Embryonic facial prominence (tissue), 1 donor: Measurements from ENCODE around the gene CHST7.

Experiments used
- DNase-seq: peaks from one replicate; pipeline ENCODE4 v3.0.0-alpha.2; 2016; ENCODE audit errors: extremely low spot score

Gene CHST7

DNA sequence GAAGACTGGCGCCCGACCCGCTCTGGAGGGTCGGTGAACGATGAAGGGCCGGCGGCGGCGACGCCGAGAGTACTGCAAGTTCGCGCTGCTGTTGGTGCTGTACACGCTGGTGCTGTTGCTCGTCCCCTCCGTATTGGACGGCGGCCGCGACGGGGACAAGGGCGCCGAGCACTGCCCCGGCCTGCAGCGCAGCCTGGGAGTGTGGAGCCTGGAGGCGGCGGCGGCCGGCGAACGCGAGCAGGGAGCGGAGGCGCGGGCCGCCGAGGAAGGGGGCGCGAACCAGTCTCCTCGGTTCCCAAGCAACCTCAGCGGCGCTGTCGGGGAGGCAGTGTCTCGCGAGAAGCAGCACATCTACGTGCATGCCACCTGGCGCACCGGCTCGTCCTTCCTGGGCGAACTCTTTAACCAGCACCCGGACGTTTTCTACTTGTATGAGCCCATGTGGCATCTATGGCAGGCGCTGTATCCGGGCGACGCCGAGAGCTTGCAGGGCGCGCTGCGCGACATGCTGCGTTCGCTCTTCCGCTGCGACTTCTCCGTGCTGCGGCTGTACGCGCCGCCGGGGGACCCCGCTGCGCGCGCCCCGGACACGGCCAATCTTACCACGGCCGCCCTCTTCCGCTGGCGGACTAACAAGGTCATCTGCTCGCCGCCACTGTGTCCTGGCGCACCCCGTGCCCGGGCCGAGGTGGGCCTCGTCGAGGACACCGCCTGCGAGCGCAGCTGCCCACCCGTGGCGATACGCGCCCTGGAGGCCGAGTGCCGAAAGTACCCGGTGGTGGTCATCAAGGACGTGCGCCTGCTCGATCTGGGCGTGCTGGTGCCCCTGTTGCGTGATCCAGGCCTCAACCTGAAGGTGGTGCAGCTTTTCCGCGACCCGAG, 568 bp downstream of the CHST7 start:
- no peak for DNase-seq

DNA sequence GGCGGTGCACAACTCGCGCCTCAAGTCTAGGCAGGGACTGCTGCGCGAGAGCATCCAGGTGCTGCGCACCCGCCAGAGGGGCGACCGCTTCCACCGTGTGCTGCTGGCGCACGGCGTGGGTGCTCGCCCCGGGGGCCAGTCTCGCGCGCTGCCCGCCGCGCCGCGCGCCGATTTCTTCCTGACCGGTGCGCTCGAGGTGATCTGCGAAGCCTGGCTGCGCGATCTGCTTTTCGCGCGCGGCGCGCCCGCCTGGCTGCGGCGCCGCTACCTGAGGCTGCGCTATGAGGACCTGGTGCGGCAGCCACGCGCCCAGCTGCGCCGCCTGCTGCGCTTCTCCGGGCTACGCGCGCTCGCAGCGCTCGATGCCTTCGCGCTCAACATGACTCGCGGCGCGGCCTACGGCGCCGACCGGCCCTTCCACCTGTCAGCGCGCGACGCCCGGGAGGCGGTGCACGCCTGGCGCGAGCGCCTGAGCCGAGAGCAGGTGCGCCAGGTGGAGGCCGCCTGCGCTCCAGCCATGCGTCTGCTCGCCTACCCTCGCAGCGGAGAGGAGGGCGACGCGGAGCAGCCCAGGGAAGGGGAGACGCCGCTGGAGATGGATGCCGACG, 1.3 kb downstream of the CHST7 start:
- DNase-seq, result no peak

DNA sequence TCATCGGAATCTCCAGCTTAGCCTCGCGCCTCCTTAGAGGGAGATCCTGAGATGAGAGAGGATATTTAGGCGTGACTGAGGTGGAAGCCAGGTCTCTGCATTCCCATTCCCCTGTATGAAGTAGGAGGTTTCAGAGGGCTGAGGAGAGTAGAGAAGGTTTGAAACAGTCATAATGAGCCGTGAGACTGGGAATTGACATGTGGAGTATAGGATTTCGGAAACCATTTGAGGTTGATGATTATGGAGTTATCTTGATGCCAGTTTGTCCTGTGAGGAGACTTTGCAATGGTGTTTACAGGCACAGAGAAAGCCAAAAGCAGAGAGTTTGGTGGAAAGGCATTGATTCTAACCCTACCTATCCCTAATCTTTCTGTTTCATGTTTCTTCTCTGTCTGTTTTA, 2.0 kb downstream of the CHST7 start:
- no peak for DNase-seq

DNA sequence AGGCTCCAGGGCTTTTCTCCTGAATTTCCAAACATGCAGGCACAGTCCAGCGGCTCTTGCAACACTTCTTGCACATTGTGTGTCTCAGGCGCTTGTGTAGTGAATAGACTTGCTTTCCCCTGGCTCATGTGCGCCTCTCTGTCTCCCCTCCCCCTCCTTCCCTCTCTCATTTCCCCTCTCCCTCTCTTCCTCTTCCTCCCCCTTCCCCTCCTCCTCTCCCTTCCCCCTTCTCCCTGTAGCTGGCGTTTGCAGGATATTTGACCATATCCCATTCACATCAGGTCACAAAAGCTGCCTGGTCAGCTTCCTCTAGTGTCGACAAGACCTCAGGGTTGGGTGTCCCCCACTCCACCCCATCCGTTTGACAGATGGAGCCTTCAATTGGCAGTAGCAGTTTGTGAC, 2.4 kb downstream of the CHST7 start:
- DNase-seq, result no peak

DNA sequence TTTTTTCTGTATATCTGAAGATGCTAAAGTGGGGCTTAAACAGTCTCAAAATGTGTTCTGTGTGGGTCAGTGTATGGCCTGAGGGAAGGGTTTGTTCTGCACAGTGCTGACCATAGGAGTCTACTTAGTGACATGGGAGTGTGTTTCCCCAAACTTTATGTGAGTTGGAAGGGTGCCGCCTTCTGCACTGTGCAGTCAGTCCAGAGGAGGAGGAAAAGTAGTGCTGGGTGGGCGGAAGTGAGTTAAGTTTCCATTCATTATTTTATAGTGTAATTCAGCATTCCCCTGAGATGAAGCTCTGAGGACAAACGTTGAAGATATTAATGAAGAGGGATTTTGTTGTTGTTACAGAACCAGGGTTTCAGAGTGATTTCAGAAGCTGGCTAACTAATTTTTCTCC, 2.9 kb downstream of the CHST7 start:
- DNase-seq, result no peak

DNA sequence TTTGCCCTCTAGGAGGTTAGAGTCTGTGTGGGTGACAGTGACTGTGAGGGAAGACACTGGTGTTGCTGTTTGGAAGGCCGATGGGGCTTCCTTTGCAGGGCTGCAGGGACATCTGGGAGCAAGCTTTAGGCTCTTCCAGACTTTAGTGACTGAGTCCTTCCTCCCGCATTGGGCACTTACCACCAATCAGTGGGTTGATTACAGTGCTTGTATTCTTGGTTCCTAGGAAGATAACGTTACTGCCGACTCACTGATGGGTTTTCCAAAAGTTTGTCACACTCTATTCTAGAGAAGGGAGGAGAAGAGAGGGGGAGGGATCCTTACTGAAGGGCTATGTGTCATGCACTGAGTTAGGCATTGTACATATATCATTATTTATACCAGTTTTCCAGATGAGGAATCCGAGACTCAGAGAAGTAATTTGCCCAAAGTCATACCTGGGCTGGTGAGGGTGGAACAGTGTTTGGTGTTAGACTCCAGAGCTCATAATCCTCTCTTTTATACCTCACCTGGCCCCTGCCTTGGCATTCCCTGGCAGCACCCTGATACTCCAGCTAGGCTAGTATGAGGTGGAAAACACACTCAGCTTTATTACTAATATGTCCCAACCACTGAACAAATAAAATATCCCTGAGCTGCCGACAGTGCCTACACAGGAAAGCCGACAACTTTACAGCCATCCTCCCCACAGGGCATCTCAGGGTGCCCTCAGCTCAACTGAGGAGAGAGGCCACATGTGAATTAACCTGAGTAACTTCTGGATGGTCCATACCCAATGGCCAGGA, 3.8 kb downstream of the CHST7 start:
- DNase-seq, result no peak

GRCh38 chrX:46579250-46579649, 5.7 kb downstream of the CHST7 start:
- DNase-seq, result no peak

GRCh38 chrX:46580613-46581012, 7.0 kb downstream of the CHST7 start:
- no peak for DNase-seq

DNA sequence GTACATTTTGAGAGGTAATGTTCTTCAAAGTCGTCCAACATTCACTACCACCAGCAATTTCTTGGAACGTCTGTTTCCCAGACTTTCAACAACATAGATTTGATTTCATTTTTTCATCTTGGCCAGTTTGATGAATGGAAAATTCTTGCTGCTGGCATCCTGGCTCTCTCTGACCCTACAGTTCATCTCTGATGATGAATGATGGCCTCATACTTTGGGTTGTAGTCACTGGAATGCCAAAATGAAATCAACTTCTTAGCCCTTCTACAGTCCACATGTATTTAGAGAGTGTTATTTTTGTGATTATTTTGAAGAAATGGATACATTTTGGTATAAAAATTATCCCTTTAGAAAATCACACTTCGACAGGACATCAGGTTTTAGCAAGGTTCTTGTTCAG, 8.8 kb downstream of the CHST7 start:
- DNase-seq, result no peak

GRCh38 chrX:46582966-46583365, 9.4 kb downstream of the CHST7 start:
- no peak for DNase-seq

DNA sequence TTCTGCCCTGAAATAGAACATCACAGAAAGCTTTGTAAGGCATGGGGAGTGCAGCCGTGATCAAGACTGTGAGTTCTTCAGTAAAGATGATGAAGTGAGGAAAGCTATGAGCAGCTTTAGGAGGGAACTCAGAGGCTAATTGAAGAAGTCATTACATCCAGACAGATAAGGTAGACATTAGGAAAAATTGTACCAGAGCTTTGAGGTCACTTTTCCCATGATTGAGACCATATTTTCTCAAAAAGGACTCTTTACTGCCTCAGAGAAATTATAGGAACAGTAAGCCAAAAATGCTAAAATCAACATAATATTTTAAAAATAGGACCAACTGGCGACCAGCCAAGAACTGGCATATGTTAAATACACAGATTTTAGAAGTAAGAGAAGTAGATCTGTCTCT, 11.2 kb downstream of the CHST7 start:
- no peak for DNase-seq

GRCh38 chrX:46587158-46587557, 13.6 kb downstream of the CHST7 start:
- DNase-seq, result no peak

DNA sequence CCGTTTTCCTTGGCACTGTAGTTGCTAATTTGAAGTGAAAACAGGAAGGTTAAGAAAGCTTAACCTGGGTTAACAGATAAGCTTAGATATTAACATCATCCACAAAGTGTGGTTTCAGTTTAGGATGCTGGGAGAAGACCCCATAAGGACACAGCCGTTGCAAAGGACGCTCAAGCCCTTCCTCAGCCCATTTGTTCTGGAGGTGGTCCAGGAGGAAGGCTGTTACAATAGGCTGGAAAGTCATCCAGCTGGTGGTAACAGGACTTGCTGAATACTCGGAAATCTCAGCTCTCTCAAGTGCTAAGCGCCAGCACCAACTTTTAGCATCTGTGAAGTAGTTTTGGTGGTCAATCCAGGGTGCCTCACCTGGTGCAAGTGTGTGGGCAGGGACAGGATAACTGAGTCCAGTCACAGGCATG, 14.2 kb downstream of the CHST7 start:
- no peak for DNase-seq

- no peak for DNase-seq
Measured at GRCh38 chrX:46588263-46588662, 14.7 kb downstream of the CHST7 start.

GRCh38 chrX:46589977-46590723, 16.6 kb downstream of the CHST7 start:
- DNase-seq, result no peak

GRCh38 chrX:46595084-46595483, 21.5 kb downstream of the CHST7 start:
- no peak for DNase-seq

GRCh38 chrX:46597208-46597607, 23.6 kb downstream of the CHST7 start:
- DNase-seq, result no peak

- no peak for DNase-seq
Measured at GRCh38 chrX:46597771-46598170, 24.2 kb downstream of the CHST7 start.

- DNase-seq, result no peak
Measured at GRCh38 chrX:46599051-46599560, 25.5 kb downstream of the CHST7 start.

GRCh38 chrX:46601283-46601682, 27.7 kb downstream of the CHST7 start:
- no peak for DNase-seq

DNA sequence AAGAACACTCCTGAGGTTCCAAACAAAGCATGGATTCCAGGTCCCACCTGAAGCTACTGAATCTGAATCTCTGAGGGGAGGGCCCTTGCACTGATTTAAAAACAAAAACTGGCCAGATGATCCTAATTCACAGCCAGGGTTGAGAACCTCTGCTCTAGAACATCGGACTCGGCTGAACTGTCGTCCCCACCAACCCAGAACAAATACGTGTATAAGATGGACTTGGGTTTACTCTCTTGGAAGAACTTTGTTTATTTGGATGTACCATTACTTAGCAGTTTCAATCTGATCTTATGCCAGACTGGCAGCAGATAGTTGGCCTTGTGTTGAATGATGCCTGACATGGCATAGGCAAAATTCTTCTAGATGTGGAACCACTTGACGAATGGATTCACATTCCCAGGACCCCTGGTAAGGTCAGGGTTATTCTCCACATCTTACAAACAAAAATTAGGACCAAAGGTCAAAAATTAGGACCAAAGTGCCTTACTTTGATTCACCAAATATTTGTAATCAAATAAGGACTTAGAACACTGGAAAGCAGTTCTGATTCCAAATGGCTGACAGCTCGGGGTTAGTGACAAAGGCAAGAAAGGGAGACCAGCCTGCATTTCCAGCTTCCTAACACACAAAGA, 29.0 kb downstream of the CHST7 start:
- no peak for DNase-seq
